ENCODE data around the gene GLRA1. TPM values are rescaled to one million over a fixed set of nuclear protein-coding genes. Genes with fewer than 3 reads are reported as not detected.

The GLRA1 gene
- total RNA-seq, 3 donors from 2014 or later (not counting 1 experiment from before 2014, with no cell fraction given) = not detected

DNA sequence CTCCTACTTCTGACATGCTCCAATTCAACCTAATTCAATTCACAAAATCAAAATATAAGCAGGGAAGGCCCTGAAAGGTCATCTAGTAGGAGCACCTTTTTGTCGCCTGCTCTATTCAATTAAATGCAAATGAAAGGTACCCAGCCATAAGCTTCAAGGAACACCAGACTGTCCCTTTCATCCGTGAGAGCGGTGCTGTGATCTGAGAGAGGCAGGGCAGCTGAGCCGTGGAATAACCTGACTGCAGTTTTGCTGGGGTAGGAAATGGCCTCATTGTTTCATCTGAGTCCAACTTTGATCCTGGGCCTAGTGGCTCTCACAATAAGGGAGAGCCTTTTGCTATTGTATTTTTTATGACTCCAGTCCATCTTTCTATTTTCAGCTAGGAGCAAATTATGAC lies 39.8 kb upstream of the GLRA1 start:
- no peaks in the 10 kb centered on the region for H3K27me3 ChIP-seq (ENCODE audit: control insufficient read depth, insufficient read depth, low read length)
- ATAC-seq (no peak), DNase-seq (no peak)
- Mint-ChIP-seq H3K27ac (no peak overlapping the region), H3K4me1 (no peaks in the 10 kb centered on the region), H3K27me3 (ENCODE audit: low read depth in 2 of 2) (no peaks in the 10 kb centered on the region), H3K36me3 (no peaks in the 10 kb centered on the region), H3K9me3 (peaks cover 0 to 2% of the 10 kb centered on the region in 2 donors), H3K4me3 (no peak overlapping the region)
- intact Hi-C loops (cut with micrococcal nuclease) = no loop called here
- WGBS (ENCODE audit: insufficient coverage) = 83% methylated on average over 4 of the region's 4 CpGs
- no peak overlapping the region for H3K4me3 ChIP-seq (ENCODE audit: low read length)
- TF ChIP-seq CTCF (IDR thresholded peaks at IDR 0.05) = no peak
- no peak overlapping the region for H3K27ac ChIP-seq (ENCODE audit: low read length)
- no peaks in the 10 kb centered on the region for H3K4me1 ChIP-seq (ENCODE audit: control insufficient read depth, insufficient read depth, low read length)
- peaks cover 3% of the 10 kb centered on the region for H3K9me3 ChIP-seq (ENCODE audit: control insufficient read depth, insufficient read depth, low read length)
- H3K36me3 ChIP-seq (ENCODE audit: control insufficient read depth, insufficient read depth, low read length) = no peaks in the 10 kb centered on the region

DNA sequence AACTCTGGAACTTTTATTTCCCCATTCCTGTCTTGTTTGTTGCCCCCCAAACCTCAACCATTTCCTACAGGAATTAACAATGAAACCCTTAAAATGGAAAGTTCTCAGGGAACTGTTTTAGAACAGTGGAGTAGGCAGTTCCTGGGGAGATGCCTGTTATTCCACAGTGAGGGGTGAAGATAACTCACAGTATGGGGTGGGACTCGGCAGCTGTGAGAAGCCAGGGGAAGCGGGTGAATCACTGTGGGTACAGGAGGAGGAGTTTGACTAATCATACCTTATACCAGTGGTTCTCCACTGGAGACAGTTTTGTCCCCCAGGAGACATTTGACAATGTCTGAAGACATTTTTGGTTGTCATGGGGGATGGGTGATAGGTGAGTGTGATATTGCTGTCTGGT lies 36.9 kb upstream of the GLRA1 start:
- Mint-ChIP-seq H3K36me3 (no peaks in the 10 kb centered on the region), H3K9me3 (peaks cover 0 to 2% of the 10 kb centered on the region in 2 donors), H3K27ac (no peak overlapping the region), H3K4me1 (no peaks in the 10 kb centered on the region), H3K4me3 (no peak overlapping the region), H3K27me3 (ENCODE audit: low read depth in 2 of 2) (no peaks in the 10 kb centered on the region)
- H3K4me1 ChIP-seq (ENCODE audit: control insufficient read depth, insufficient read depth, low read length) = no peaks in the 10 kb centered on the region
- no peaks in the 10 kb centered on the region for H3K9me3 ChIP-seq (ENCODE audit: control insufficient read depth, insufficient read depth, low read length)
- no peak for TF ChIP-seq CTCF (IDR thresholded peaks at IDR 0.05)
- DNase-seq (no peak), ATAC-seq (no peak)
- no peaks in the 10 kb centered on the region for H3K36me3 ChIP-seq (ENCODE audit: control insufficient read depth, insufficient read depth, low read length)
- intact Hi-C loops (cut with micrococcal nuclease) = no loop called here
- WGBS (ENCODE audit: insufficient coverage) = 50% methylated on average over 2 of the region's 2 CpGs
- H3K27me3 ChIP-seq (ENCODE audit: control insufficient read depth, insufficient read depth, low read length) = no peaks in the 10 kb centered on the region
- no peak overlapping the region for H3K27ac ChIP-seq (ENCODE audit: low read length)
- no peak overlapping the region for H3K4me3 ChIP-seq (ENCODE audit: low read length)

DNA sequence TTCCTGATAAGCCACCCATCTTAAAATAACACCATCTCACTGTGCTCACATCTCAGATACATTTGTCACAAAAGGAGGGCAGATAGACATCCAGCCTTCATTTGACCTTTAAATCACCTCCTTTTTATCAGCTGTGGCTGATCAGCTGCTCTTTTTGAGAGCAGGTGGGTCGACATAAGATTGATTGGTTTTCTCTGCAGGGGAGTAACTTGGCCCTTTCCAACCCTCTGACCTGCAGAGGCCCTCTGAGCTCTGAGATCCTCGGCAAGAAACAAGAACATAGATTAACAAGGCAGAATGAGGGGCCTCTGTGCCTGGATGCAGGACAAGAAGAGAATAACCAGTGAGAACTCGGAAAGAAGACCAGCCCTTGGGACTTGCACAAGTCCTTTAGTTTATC lies 33.5 kb upstream of the GLRA1 start:
- Histone ChIP-seq H3K4me3 (ENCODE audit: low read length) (no peak overlapping the region), H3K27ac (ENCODE audit: low read length) (no peak overlapping the region), H3K36me3 (ENCODE audit: control insufficient read depth, insufficient read depth, low read length) (no peaks in the 10 kb centered on the region), H3K9me3 (ENCODE audit: control insufficient read depth, insufficient read depth, low read length) (no peaks in the 10 kb centered on the region), H3K27me3 (ENCODE audit: control insufficient read depth, insufficient read depth, low read length) (no peaks in the 10 kb centered on the region), H3K4me1 (ENCODE audit: control insufficient read depth, insufficient read depth, low read length) (no peaks in the 10 kb centered on the region)
- DNase-seq (no peak), ATAC-seq (no peak)
- TF ChIP-seq CTCF (IDR thresholded peaks at IDR 0.05) = no peak
- H3K36me3 Mint-ChIP-seq = no peaks in the 10 kb centered on the region
- H3K4me1 Mint-ChIP-seq = no peaks in the 10 kb centered on the region
- H3K27ac Mint-ChIP-seq = no peak overlapping the region
- intact Hi-C loops (cut with micrococcal nuclease) = no loop called here
- H3K9me3 Mint-ChIP-seq = no peaks in the 10 kb centered on the region
- H3K27me3 Mint-ChIP-seq (ENCODE audit: low read depth in 2 of 2) = peaks cover 0 to 9% of the 10 kb centered on the region in 2 donors
- 53% methylated on average over 3 of the region's 3 CpGs for WGBS (ENCODE audit: insufficient coverage)
- no peak overlapping the region for H3K4me3 Mint-ChIP-seq

GRCh38 chr5:151956725-151957124 lies 32.1 kb upstream of the GLRA1 start:
- no peaks in the 10 kb centered on the region for H3K27me3 ChIP-seq (ENCODE audit: control insufficient read depth, insufficient read depth, low read length)
- no peak overlapping the region for H3K27ac ChIP-seq (ENCODE audit: low read length)
- Mint-ChIP-seq H3K27me3 (ENCODE audit: low read depth in 2 of 2) (peaks cover 0 to 15% of the 10 kb centered on the region in 2 donors), H3K4me1 (no peaks in the 10 kb centered on the region), H3K27ac (no peak overlapping the region), H3K4me3 (no peak overlapping the region), H3K36me3 (no peaks in the 10 kb centered on the region), H3K9me3 (no peaks in the 10 kb centered on the region)
- H3K4me3 ChIP-seq (ENCODE audit: low read length) = no peak overlapping the region
- no peaks in the 10 kb centered on the region for H3K9me3 ChIP-seq (ENCODE audit: control insufficient read depth, insufficient read depth, low read length)
- H3K36me3 ChIP-seq (ENCODE audit: control insufficient read depth, insufficient read depth, low read length) = no peaks in the 10 kb centered on the region
- TF ChIP-seq CTCF (IDR thresholded peaks at IDR 0.05) = no peak
- intact Hi-C loops (cut with micrococcal nuclease) = no loop called here
- ATAC-seq (no peak), DNase-seq (no peak)
- H3K4me1 ChIP-seq (ENCODE audit: control insufficient read depth, insufficient read depth, low read length) = no peaks in the 10 kb centered on the region
- no CpG with 5 or more reads among the region's 3 CpGs for WGBS (ENCODE audit: insufficient coverage)
